Adipocyte (in vitro differentiated cells): ENCODE measurements around the gene GCK.

Source experiments
- DNase-seq: peaks from one replicate; pipeline ENCODE4 v3.0.0-alpha.2; 2015; ENCODE audit warnings: low read depth
- H3K27me3 ChIP-seq: replicated peaks from 2 replicates; pipeline ENCODE4 v1.7.0; 2013; ENCODE audit warnings: mild to moderate bottlenecking, low read length, moderate library complexity; ENCODE audit not compliant: control insufficient read depth, insufficient read depth
- H3K36me3 ChIP-seq: 2 replicates; pipeline ENCODE4 v1.7.0; 2013; ENCODE audit warnings: low read length, mild to moderate bottlenecking, moderate library complexity; ENCODE audit not compliant: control insufficient read depth, insufficient read depth, severe bottlenecking
- H3K4me1 ChIP-seq: 2 replicates; pipeline ENCODE4 v1.7.0; 2013; ENCODE audit warnings: mild to moderate bottlenecking, low read length, moderate library complexity; ENCODE audit not compliant: control insufficient read depth, insufficient read depth
- H3K4me3 ChIP-seq: 2 replicates; pipeline ENCODE4 v1.7.0; 2013; ENCODE audit warnings: mild to moderate bottlenecking, low read length, moderate library complexity
- H3K9ac ChIP-seq: 2 replicates; pipeline ENCODE4 v1.7.0; 2013; ENCODE audit warnings: mild to moderate bottlenecking, low read length, moderate library complexity
- H3K9me3 ChIP-seq: 2 replicates; pipeline ENCODE4 v1.7.0; 2013; ENCODE audit warnings: mild to moderate bottlenecking, low read length, moderate library complexity; ENCODE audit not compliant: control insufficient read depth

Gene GCK

DNA sequence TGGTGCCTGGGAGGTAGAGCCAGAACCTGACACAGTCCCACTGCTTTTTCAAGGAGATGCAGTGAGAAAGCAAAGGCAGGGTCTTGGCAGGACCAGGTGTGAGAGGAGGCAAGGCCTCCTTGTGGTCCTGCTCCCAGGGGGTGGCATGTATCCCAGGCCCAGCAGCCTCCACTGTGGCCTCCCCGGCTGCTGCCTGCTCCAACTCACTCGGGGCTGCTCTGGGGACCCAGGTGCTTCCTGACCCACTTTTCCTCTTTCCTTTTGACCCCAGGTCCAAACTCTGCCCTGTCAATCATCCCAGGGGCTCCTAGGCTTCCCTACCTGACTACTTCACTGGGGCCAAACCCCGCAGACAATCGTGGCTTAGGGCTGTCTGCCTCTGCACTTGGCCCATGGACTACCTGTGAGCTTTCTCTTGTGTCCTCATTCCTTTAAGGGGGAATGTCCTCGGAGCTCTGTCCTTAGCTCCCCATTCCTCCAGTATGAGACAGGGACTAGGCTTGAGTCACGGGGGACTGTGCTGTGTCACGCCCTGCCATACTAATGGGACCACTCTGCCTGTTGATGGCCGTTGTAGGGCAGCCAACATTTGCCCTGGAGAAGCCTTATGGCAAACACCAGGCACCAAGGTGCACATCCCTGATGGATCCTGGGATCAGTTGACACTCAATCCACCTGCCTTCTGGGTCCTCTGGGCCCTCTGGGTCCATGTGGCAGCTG lies 86.2 kb downstream of the GCK start:
- Histone ChIP-seq H3K9me3 (no peaks in the 10 kb centered on the region), H3K9ac (peak overlapping the region; percentile 59), H3K27me3 (no peaks in the 10 kb centered on the region), H3K4me1 (peaks cover 60% of the 10 kb centered on the region), H3K36me3 (no peaks in the 10 kb centered on the region), H3K4me3 (no peak overlapping the region)
- DNase-seq, result no peak

DNA sequence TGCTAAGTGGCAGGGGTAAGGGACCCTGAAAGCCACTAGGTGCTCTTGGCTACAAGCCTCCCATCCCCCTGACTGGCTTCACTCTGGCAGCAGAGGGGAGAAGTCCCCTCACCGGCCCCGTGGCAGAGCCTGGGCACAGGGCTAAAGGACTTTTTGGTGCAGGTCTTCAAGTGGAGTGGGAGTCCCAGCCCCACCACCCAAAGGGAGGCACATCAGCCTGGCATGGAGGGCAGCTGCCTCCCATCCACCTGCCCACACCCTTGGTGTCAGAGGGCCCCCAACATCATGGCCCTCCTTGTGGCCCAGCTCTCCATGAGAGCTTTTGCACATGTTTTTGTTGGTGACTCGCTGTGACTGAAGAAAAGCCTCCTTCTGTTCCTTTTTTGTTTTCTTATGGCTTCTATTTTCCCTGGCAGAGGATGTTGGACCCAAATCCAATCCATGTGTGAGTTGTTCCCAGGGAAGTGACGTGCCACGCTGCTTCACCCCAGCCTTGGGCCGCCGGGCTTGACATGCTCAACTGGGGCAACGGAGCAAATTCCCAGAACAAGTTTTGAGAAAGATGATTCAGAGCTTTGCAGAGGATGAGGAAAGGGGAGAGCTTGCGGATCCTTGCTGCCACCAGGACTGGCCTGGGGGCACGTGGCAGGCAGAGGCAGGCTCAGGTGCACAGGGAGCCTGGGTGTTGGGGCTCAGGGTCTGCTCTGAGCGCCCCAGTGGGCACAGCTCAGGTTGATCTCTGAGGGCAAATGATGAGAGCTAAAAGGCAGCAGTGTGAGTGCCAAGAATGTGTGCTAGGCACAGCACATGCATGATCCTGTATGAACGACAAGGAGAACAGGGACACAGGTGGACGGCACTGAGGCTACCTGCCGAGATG lies 87.0 kb downstream of the GCK start:
- Histone ChIP-seq H3K27me3 (no peaks in the 10 kb centered on the region), H3K36me3 (no peaks in the 10 kb centered on the region), H3K9me3 (no peaks in the 10 kb centered on the region), H3K4me3 (no peak overlapping the region), H3K4me1 (peaks cover 60% of the 10 kb centered on the region), H3K9ac (peak overlapping the region; percentile 59)
- DNase-seq, result peak; percentile 92

DNA sequence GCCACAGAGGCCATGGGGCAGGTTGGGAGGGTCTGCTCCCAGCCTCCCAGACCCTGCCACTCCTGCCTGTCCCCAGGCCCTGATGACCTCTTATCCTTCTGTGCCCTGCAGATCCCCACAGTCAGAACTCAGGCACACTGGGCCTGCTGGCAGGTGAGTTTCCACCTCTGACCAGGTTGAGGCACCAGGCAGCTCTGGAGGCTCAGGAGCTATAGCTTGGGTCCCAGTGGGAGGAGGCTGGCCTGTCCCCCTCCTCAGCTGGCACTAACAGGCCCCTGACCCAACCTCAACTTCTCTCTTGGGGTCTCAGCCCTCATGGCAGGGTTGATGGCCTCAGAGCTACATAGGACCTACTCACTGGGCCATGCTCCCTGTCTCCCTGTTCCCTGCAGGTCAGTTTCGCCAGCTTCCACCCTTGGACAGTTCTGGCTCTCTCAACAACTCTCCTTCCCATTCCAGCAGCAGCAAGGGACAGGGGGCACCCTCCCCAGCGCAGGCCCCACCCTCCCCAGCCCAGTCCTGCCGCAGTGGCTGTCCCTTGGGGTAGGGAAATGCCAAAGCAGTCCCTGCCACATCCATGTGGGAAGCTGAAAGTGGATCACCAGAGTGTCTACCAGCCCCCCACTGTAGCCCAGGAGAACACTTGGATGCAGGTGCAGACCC lies 87.8 kb downstream of the GCK start:
- no peaks in the 10 kb centered on the region for H3K36me3 ChIP-seq
- H3K27me3 ChIP-seq, result no peaks in the 10 kb centered on the region
- peak overlapping the region; percentile 59 for H3K9ac ChIP-seq
- H3K9me3 ChIP-seq, result no peaks in the 10 kb centered on the region
- peaks cover 56% of the 10 kb centered on the region for H3K4me1 ChIP-seq
- no peak overlapping the region for H3K4me3 ChIP-seq
- no peak for DNase-seq

DNA sequence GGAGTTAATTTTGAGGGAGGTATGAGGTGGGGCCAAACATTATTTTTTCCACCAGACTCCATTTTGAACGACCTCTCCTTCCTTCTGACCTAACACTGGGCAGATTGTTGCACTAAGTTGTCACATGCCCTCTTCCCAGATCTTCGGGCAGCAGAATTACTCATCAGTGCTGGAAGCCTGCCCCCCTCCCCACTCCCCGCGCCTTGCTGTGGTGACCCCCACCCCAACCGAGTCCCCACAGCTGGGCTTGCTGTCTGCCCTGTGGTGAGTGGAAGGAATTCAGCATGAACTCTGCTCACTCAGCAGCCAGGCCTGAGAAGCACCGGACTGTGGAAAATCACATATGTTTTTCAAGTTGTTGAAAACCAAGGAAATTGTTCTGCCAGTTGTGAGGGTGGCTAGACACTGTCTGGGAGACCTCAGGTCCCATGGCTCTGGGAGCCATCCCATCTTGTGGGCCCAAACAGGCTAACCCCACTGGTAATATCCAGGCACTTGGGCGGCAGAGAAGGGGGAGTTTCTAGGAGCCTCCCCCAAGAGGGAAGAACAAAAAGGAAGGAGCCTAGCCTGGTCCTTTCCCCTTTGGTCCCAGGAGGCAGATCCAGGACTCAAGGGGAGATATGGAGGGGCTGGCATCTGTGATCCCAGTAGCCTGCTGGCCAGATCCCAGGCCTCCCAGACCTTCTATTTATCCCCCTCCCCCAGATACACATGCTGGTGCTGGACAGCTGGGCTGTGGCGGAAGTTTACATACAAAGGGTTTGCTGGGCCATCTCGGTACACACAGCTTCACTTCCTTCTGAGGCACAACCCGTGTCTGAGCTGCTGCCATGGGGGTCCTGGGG lies 88.6 kb downstream of the GCK start:
- Histone ChIP-seq H3K9ac (peak overlapping the region; percentile 55), H3K36me3 (no peaks in the 10 kb centered on the region), H3K9me3 (no peaks in the 10 kb centered on the region), H3K27me3 (no peaks in the 10 kb centered on the region), H3K4me1 (peaks cover 49% of the 10 kb centered on the region), H3K4me3 (no peak overlapping the region)
- DNase-seq, result peak; percentile 76

DNA sequence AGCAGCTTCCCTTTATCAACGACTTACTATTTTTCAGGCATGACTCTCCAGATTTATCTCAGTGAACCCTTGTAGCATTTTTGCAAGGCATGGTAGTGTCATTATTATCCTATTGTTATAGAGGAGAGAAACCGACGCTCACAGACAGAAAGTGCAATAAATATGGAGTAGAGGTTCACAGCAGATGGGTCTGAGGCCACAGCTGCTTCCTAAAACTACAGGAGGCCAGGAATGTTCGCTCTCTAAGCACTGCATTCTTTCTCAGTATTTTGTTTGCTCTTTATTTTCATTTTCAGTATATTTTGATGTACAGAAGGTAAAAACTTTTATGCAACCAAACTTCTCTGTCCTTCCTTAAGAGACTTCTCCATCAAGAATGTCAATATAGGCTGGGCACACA lies 89.6 kb downstream of the GCK start:
- no peaks in the 10 kb centered on the region for H3K36me3 ChIP-seq
- H3K9ac ChIP-seq, result no peak overlapping the region
- H3K4me1 ChIP-seq, result peaks cover 51% of the 10 kb centered on the region
- no peak overlapping the region for H3K4me3 ChIP-seq
- H3K9me3 ChIP-seq, result no peaks in the 10 kb centered on the region
- no peaks in the 10 kb centered on the region for H3K27me3 ChIP-seq
- no peak for DNase-seq

DNA sequence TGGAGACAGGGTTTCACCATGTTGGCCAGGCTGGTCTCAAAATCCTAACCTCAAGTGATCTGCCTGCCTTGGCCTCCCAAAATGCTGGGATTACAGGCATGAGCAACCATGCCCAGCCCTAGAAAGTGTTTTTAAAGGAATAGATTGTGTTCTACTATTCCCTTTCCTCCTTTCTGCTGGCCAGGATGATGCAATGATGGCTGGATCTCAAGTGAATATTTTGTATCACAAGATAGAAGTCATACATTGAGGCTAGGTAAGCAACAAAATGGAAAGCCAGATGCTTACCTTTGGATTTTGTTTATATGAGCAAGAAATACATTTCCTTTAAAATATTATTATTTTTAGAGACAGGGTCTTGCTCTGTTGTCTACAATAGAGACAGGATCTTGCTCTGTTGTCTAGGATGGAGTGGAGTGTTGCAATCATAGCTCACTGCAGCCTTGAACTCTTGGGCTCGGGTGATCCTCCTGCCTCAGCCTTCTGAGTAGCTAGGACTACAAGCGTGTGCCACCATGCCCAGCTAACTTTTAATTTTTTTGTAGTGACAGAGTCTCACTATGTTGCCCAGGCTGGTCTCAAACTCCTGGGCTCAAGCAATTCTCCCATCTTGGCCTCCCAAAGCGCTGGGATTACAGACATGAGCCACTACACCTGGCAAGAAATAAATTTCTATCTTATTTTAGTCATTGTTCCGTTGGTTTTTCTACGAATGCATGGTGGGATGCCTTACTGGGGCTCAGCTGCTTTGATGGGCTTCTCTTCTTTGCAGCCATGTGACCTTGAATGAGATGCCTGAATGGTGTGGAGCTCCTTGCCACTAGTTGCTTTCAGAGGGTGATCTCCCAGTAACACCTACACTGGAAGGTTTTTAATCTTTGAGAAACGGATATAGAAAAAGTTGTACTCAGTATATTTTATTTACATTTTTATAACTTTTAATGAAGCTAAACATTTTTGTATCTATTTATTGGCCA lies 90.9 kb downstream of the GCK start:
- Histone ChIP-seq H3K27me3 (no peaks in the 10 kb centered on the region), H3K4me3 (no peak overlapping the region), H3K36me3 (no peaks in the 10 kb centered on the region), H3K9ac (no peak overlapping the region), H3K4me1 (peaks cover 57% of the 10 kb centered on the region), H3K9me3 (no peaks in the 10 kb centered on the region)
- no peak for DNase-seq

DNA sequence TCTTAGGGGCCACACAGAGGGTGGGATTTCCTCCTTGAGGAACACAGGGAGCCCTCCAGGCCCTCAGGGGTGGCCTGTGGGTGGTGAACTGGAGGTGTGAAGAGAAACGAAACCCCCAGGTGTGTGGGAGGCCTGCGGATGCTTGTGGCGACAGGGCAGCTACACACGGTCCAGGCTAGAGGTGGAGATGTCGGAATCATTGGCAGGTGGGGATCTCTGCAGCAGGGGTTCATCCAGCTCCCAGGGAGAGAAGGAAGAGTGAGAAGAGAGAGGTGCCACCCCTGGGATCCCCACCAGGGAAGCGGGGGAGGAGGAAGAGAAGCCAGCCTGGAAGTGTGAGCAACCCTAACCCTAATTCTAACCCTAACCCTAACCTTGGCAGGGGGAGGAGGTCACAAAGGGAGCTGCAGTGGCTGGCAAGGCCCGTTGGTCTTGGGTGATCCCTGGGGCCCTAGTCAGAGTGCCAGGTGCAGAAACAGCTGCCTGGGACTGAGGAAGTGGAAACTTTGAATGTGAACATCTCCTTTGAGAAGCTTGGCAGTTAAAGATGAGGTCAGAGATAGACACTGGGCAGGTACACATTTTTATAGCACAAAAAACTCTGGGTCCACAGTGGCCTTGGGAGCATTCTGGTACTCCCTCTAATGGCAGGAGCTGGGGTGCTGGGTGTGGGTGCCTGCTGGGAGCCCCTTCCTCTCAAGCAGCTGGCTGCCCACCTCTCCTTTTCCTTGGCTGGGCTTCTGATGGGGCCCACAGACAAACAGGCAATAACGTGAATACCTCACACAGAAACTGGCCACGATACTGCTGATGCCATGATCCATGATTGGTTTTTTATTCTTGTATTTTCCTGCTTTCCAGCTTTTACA lies 91.9 kb downstream of the GCK start:
- Histone ChIP-seq H3K4me3 (no peak overlapping the region), H3K4me1 (peaks cover 49% of the 10 kb centered on the region), H3K27me3 (no peaks in the 10 kb centered on the region), H3K36me3 (no peaks in the 10 kb centered on the region), H3K9me3 (no peaks in the 10 kb centered on the region), H3K9ac (no peak overlapping the region)
- DNase-seq, result no peak

DNA sequence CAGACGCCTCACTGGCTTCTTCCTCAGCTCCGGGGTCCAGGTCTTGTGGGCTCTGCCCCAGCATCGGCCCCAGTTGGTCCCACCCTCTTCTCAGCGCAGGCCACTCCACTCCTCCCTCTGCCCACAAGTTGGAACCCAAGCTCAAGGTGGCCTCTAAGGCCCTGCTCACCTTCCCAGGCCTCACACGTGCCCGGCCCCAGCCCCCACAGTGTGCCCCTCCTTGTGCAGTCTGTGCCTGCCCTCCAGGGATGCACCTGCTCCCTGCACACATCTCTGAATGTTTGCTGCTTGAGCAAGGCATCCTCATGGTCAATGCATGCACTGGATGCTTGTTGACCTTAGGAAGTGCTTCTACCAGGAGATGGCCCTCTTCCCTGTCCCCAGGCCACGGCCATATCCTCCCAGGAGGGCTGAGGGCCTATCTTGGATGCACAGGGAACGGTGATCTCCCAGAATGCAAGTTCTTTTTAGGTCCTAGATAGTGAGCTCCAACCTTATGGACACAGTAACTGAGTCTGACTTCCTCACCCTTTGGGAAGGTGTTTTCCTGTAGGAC lies 92.8 kb downstream of the GCK start:
- H3K9me3 ChIP-seq, result no peaks in the 10 kb centered on the region
- no peak overlapping the region for H3K4me3 ChIP-seq
- no peaks in the 10 kb centered on the region for H3K27me3 ChIP-seq
- H3K4me1 ChIP-seq, result peaks cover 41% of the 10 kb centered on the region
- no peaks in the 10 kb centered on the region for H3K36me3 ChIP-seq
- no peak for DNase-seq
- no peak overlapping the region for H3K9ac ChIP-seq

DNA sequence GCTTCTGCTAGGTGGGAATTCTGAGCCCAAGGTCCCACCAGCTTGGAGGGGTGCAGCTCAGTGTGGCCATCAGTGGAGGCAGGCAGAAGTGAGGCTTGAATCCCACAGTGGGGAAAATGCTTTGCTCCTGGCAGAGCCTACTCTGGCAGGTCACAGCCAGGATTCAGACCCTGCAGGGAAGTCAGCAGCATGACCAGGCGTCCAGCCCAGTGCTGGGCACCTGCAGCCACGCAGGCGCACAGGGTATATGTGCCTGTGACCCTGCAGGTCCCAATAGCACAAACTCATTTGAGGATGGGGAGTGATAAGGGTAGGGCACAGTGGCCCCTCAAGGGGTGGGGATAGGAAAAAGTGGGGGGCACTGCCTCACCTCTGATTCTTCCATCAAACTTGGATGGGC lies 93.5 kb downstream of the GCK start:
- Histone ChIP-seq H3K36me3 (no peaks in the 10 kb centered on the region), H3K9me3 (no peaks in the 10 kb centered on the region), H3K9ac (peak overlapping the region; percentile 65), H3K4me1 (peaks cover 36% of the 10 kb centered on the region), H3K4me3 (no peak overlapping the region), H3K27me3 (no peaks in the 10 kb centered on the region)
- DNase-seq, result no peak
